GM18499 (cell line): ENCODE results near the gene SPPL2C.

Experiments used
- ATAC-seq: cut with Tn5 transposase; IDR thresholded peaks from one replicate; pipeline ENCODE4 v1.9.1; 2021; ENCODE audit warnings: moderate number of reproducible peaks; ENCODE audit not compliant: insufficient read depth, unreplicated experiment

The SPPL2C gene

DNA sequence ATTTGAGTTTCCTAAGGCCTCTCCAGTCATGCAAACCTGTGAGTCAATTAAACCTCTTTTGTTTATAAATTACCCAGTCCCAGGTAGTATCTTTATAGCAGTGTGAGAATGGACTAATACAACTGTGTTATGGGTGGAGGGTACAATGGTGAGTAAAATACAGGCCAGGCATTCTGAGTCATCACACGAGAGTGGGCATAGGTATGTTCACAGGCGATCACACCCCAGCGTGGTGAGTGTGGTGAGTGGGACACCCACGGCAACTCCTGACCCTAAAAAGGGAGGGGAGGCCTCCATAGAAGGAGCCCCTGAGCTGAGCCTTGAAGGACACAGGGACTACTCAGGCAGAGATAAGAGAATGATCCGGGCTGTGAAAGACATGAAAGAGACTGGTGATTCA is 27.0 kb downstream of the SPPL2C start:
- ATAC-seq: no peak

DNA sequence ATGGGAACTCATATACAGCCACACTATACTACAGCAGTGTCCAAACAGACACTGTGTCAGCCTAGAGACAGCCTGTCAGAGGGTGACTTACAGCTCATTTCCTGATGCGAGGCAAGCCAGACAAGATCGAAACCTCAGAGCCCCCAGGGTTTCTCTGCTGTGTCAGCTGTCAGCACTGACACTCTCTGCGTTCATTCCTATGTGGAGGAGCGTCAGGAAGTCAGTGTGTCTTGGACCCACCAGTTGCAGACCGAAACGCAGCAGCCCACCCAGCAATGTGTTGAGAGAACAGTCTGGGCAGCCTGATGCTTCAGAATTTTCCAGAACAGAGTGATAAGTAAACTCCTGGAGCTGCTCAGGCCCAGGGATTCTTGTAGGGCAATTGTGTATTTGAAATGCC is 29.0 kb downstream of the SPPL2C start:
- no peak for ATAC-seq

DNA sequence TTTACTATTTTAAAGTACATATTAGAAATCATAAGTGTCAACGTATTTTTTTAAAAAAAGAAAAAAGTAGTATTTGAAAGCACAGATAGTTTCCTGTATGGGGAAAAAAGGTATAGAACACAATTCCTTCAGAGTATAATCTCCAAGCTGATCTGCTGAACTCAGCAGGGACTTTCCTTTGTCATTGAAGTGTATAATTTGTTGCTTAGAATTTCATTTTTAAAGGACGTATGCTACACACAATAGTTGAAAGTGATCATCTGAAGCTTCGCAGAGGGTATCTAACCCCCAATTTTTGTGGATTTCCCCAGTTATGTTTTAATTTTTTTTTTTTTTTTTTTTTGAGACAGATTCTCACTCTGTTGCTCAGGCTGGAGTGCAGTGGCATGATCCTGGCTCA is 29.5 kb downstream of the SPPL2C start:
- ATAC-seq: no peak

DNA sequence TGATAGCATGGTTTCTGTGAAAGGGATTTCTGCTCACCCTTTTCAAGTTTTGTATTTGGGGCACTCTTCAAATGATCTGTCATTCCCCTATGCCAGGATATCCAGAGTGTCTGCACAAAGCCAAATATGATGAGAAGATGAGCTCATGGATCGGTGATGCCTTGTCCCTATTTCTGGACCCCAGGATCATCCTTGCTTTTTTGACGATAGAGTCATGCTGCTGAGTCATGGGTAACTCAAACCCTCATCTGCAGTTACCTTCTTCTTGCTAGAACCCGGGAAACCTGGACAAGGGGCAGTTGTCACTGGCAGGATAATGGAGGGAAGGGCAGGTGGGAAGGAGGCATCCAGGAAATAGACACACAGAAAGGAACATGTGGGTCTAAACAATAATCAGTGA is 31.9 kb downstream of the SPPL2C start:
- no peak for ATAC-seq

DNA sequence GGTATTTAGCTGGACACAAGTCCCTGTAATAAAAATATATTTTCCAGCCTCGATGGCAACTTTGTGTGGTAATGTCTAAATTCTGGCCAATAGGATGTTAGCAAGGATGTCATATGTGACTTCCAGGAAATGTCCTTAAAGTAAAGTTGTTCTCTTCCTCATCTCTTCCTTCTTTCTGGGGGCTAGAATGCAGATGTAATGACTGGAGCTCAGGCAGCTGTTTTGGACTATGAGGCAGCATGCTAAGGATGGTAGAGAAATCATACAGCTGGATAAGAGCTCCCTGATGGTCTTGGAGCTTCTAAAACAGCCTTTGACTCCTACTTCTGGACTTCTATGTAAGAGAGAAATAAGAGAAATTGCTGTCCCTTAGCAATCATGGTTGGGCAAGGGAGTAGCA is 32.8 kb downstream of the SPPL2C start:
- no peak for ATAC-seq

DNA sequence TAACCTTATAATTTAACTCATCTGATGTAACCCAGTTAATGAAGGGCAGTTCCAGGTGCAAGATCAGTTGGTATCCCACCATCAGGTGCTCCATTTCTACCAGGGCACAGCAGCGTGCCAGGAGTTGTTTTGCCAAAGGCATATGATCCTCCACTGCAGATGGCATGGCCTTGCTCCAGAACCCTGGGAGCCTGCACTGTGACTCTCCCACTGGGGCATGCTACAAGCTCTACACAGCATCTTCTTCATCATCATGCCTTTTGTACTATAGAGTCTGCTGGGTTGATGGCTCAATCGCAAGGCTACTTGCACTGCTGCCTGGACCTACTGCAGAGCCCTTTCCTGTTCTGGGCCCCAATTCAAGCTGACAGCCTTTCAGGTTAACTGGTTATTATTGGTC is 38.4 kb downstream of the SPPL2C start:
- ATAC-seq: no peak

DNA sequence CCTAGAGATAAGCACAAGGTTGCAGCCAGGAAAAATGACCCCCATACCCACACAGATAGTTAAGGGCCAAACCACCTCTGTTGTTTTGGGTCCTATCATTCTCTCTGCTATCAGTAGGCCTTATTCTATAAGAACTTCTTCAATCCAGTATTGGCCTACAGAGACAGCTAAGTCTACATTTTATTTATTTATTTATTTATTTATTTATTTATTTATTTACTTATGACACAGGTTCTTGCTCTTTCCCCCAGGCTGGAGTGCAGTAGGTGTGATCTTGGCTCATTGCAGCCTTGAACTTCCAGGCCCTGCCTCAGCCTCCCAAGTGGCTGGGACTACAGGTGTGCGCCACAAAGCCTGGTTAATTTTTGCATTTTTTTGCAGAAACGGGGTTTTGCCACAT is 42.2 kb downstream of the SPPL2C start:
- ATAC-seq: no peak

DNA sequence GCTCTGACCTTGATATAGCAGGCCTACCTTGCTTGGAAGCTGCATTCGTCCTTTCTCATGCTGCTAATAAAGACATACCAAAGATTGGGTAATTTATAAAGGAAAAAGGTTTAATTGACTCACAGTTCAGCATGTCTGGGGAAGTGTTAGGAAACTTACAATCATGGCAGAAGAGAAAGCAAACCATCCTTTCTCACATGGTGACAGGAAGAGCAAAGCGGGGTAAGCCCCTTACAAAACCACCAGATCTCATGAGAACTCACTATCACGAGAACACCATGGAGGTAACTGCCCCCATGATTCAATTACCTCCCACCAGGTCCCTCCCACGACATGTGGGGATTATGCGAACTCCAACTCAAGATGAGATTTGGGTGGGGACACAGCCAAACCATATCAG is 43.7 kb downstream of the SPPL2C start:
- ATAC-seq: no peak

DNA sequence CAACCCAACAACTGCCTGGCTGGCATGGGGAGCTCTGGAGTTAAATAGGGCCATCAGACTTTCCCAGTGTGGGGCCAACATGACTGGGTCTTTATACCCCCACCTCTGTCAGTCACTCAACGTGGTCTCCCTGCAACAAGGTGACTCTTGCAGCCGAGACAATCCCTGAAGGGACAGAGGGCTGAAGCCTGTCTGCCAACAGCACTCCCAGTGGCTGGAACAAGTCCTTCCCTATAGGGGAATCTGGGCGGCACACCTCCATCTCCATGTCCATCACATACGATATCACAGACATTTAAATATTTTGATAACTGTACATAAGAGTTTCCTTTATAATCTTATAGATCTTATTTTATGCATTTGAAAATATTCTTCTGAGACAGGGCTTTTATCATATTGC is 44.9 kb downstream of the SPPL2C start:
- ATAC-seq: no peak

DNA sequence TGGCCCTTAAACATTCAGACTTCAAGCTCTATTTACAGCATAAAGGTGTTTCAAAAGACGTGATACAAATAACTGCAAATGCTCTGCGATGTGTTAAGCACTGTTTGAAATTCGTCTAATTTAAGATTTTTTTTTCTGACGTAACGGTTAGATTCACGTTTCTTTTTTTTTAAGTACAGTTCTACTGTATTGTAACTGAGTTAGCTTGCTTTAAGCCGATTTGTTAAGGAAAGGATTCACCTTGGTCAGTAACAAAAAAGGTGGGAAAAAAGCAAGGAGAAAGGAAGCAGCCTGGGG is 49.0 kb downstream of the SPPL2C start:
- no peak for ATAC-seq

DNA sequence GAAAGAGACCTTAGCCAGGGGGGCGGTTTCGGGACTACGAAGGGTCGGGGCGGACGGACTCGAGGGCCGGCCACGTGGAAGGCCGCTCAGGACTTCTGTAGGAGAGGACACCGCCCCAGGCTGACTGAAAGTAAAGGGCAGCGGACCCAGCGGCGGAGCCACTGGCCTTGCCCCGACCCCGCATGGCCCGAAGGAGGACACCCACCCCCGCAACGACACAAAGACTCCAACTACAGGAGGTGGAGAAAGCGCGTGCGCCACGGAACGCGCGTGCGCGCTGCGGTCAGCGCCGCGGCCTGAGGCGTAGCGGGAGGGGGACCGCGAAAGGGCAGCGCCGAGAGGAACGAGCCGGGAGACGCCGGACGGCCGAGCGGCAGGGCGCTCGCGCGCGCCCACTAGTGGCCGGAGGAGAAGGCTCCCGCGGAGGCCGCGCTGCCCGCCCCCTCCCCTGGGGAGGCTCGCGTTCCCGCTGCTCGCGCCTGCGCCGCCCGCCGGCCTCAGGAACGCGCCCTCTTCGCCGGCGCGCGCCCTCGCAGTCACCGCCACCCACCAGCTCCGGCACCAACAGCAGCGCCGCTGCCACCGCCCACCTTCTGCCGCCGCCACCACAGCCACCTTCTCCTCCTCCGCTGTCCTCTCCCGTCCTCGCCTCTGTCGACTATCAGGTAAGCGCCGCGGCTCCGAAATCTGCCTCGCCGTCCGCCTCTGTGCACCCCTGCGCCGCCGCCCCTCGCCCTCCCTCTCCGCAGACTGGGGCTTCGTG is 49.5 kb downstream of the SPPL2C start, which contains the start of gene MAPT:
Gene MAPT, plus strand, starts transcription at position 533 of the 763 bp plus-strand sequence. CDS start 67,784 bp downstream, outside the sequence.
- no peak for ATAC-seq

DNA sequence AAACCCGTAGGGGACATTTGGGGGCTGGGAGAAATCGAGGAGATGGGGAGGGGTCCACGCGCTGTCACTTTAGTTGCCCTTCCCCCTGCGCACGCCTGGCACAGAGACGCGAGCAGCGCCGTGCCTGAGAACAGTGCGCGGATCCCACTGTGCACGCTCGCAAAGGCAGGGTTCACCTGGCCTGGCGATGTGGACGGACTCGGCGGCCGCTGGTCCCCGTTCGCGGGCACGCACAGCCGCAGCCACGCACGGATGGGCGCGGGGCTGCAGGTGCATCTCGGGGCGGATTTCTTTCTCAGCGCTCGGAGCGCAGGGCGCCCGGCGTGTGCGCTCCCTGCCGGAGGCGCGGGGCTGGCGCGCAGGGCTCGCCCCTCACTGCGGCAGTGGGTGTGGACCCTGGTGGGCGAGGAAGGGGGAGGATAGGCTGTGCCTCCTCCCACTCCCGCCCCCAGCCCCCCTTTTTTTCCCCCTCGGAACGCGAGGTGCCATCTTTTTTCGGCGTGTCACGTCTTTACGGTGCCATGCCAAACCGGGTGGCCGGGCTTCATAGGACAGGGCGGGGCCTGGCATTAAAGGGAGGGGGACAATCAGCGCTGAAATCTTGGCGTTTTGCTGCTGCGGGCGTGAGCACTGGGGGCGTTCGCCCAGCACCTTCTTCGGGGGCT is 50.8 kb downstream of the SPPL2C start:
- ATAC-seq: no peak

DNA sequence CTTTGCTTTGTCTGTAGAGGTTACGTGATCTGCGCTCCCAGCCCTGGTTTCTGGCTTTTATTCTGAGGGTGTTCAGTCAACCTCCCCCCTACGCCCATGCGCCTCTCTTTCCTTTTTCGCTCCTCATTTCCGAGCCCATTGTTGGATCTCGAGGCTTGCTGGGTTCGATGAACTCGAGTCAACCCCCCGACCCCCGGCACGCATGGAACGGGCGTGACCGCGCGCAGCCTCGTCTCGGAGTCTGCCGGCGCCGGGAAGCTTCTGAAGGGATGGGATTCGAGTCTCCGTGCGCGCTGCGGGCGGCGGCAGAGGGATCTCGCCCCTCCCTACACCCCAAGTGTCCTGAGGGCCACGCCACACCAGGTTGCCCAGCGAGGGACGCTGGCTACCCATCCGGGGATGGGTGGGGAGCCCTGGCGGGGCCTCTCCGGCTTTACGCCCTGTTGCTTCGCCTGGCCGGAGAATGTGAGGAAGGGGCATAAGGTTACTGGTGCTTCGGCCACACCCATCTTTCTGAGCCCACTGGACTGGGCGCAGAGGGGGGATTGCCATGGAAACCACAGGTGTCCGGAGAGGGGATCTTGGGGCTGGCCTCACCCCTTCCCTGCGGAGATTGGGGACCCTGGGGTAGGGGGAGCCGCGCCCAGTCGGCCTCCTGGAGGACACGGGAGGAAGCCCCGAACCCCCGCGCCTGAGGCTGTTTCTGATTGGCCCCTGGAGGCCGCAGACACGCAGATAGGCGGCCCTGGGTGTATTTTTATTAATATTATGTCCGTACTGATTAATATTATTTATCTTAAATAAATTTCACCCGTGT is 51.5 kb downstream of the SPPL2C start:
- ATAC-seq: no peak
